PFSK-1 (cell line): ENCODE data around the gene CCDC17.

Experiments used
- FOXP2 ChIP-seq: optimal IDR thresholded peaks from 2 replicates; pipeline ENCODE3; 2011; ENCODE audit warnings: borderline replicate concordance, control low read depth, inconsistent platforms; ENCODE audit not compliant: insufficient read depth; ENCODE audit errors: extremely low read length, extremely low read depth
- POLR2AphosphoS5 ChIP-seq: IDR thresholded peaks from 2 replicates; pipeline ENCODE4 v1.6.1; 2012; ENCODE audit warnings: low read depth, mild to moderate bottlenecking, control low read depth, low read length, moderate library complexity
- REST ChIP-seq, 2 experiments: IDR thresholded peaks; 2 replicates each; pipeline versions ENCODE4 v1.6.1 to v1.8.0; 2011 to 2012; ENCODE audit warnings: low read depth in 2 of 2, low read length in 2 of 2, control low read depth in 1 of 2, inconsistent platforms in 1 of 2, mild to moderate bottlenecking in 1 of 2, moderate library complexity in 1 of 2; ENCODE audit not compliant: insufficient read depth in 1 of 2
- SIN3A ChIP-seq: IDR thresholded peaks from 2 replicates; pipeline ENCODE4 v1.6.1; 2012; ENCODE audit warnings: mild to moderate bottlenecking, low read length, moderate library complexity, borderline replicate concordance; ENCODE audit not compliant: insufficient read depth
- TAF1 ChIP-seq: IDR thresholded peaks from 2 replicates; pipeline ENCODE4 v1.6.1; 2012; ENCODE audit warnings: low read length, control low read depth, borderline replicate concordance; ENCODE audit not compliant: insufficient read depth

The CCDC17 gene

DNA sequence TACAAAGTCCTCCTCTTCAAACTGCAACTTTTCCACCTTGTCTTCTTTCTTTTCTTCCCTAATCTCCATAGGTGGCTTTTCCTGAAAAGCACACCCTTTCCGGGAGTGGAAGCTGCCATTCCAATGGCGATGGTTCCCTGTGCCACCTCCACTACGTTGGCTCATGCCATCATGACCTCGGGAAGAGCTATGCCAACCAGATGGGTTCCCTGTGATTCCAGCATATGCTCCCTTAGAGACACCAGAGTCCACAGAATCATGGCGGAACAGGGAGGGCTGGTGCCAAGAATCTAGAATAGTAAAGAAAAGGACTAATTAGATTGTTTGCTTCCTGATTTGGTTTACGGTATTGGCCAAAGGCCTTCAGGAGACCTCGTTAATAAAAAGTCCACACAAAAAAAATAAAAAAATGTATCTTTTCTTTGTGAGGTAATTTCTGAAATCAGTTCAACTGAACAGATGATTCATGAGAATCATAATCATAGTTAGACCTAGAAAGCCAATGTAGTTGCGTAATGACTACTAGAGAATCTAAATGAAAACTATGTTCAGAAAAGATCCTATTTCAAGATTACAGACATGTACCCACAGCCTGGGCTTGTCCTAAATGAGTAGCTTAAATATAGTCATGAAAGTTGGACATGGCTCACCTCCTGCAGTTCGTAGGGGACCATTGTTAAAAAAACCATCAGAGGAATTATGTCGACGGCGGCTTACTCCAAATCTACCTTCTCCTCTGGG is 30.9 kb upstream of the CCDC17 start:
- no peak for TF ChIP-seq SIN3A
- no peak for TF ChIP-seq POLR2AphosphoS5
- no peak for TF ChIP-seq FOXP2
- TF ChIP-seq REST (IDR thresholded peaks at IDR 0.05; ENCODE audit: insufficient read depth in 1 of 2, low read depth in 2 of 2, low read length in 2 of 2), result no peak
- no peak for TF ChIP-seq TAF1

- no peak for TF ChIP-seq POLR2AphosphoS5
- no peak for TF ChIP-seq REST (IDR thresholded peaks at IDR 0.05; ENCODE audit: insufficient read depth in 1 of 2, low read depth in 2 of 2, low read length in 2 of 2)
- no peak for TF ChIP-seq FOXP2
- TF ChIP-seq SIN3A, result no peak
- TF ChIP-seq TAF1, result no peak
Observed at GRCh38 chr1:45647248-45648021, 23.6 kb upstream of the CCDC17 start.

DNA sequence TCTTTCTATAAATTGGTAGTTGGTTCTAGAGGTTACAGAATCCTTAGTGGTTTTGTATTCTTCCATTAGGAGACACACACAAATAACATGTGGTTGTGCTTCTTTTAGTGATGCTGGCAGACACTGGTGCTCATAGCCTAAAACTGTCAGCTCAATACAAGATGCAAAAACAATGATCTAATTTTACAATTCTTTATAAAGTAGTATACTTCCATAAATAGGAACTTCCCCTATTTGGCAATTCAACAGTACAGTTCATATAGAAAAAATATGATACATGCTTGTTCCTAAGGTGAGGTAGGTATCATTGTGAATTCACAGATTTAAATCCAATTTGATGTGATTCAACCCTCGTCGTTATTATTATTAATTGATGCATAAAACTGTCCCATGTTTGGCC is 20.8 kb upstream of the CCDC17 start:
- TF ChIP-seq REST (IDR thresholded peaks at IDR 0.05; ENCODE audit: insufficient read depth in 1 of 2, low read depth in 2 of 2, low read length in 2 of 2) (no peak), TAF1 (no peak)

DNA sequence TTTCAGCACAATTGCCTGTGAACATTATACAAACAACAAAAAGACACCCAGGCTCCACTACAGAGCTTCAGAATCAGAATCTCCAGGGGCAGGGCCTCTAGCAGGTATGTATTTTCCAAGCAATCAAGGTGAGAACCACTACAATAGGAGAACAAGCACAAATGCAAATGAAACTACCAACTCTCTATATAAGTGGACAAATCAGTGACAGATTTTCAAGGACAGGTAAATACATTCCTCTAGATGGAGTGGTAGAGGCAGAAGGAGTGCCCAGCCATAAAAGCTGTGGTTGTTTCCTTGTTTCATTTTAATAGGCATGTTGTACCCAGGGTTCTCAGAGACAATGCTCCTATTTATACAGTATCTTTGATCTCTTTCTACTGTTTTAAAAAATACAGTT is 20.1 kb upstream of the CCDC17 start:
- no peak for TF ChIP-seq SIN3A
- TF ChIP-seq FOXP2, result no peak
- no peak for TF ChIP-seq TAF1
- TF ChIP-seq POLR2AphosphoS5, result no peak
- no peak for TF ChIP-seq REST (IDR thresholded peaks at IDR 0.05; ENCODE audit: insufficient read depth in 1 of 2, low read depth in 2 of 2, low read length in 2 of 2)
